HG03521 (cell line): Measurements from ENCODE around the gene MRPS23.

Source experiments
- ATAC-seq: cut with Tn5 transposase; IDR thresholded peaks from one replicate; pipeline ENCODE4 v1.9.1; 2021; ENCODE audit warnings: mild to moderate bottlenecking, moderate library complexity; ENCODE audit not compliant: unreplicated experiment

MRPS23 gene

GRCh38 chr17:57838857-57839570, 10.8 kb downstream of the MRPS23 start:
- no peak for ATAC-seq

DNA sequence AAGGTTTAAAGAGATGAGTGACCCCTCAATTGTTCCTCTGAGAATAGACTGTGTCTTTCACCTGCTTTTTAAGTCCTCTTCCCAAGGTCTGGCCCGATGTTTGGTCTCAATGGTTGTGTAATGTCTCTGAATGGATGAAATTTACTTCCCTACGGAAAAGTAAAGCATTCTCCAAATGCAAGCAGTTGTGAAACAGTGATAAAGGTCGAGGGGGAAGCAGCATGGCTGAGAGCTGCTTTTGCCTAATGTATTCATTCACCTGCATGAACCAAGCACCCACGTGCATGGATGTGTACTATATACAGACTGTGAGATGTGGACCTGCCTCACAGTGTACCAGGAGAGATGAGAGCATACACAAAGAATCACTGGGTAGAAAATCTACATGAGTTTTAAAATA, 11.4 kb downstream of the MRPS23 start:
- ATAC-seq, result no peak

DNA sequence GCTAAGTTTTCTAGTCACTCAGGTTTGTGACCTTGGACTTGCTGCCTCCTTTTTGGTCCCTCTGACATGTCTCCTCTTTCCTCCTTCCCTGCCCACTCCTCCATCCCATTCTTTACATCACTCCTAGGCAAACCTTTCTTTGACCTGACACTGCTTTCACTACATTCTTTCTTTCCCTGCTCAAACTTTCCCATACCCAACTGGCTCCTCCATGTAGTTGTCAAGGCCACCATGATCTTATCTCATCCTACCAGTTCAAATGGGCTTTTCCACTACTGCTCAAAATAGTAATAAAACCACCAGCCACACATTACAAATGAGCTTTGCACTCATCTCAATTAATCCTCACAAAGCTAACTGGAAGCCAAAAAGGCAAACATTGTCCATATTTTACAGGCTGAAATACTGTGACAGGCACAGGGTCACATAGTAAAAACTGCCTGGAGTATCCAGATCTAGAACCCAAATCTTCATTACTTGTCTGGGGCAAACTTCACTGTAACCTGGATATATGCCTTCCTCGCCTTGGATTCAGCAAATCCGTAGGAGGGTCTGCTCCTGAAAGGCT, 14.4 kb downstream of the MRPS23 start:
- no peak for ATAC-seq

DNA sequence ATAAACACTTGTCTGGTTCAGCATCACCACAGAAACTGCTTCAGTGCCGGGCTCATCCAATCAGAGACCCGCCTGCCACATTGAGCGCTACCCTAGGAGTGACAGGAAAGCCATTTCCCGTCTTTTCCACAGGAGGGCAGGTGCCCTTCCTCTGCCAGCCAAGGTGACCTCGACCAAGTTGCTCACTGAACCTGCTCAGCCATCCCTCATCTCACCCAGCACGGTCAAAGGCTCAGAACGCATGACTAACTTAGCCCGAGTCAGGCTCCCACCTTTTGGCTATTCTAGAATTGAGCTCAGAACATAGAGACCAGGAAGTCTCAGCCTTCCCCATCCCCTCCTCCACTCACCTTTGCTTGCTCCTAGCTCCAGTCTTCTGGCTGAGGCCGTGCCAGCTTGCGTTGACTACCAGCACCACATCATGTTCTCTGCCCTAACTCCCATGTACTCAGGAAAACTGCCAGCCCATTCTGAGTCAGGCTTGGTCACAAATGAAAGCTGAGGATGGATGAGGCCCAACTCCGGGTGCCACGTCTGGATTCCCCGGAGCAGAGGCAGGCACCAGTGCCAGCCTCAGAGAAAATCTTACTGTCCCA, 15.6 kb downstream of the MRPS23 start:
- no peak for ATAC-seq

DNA sequence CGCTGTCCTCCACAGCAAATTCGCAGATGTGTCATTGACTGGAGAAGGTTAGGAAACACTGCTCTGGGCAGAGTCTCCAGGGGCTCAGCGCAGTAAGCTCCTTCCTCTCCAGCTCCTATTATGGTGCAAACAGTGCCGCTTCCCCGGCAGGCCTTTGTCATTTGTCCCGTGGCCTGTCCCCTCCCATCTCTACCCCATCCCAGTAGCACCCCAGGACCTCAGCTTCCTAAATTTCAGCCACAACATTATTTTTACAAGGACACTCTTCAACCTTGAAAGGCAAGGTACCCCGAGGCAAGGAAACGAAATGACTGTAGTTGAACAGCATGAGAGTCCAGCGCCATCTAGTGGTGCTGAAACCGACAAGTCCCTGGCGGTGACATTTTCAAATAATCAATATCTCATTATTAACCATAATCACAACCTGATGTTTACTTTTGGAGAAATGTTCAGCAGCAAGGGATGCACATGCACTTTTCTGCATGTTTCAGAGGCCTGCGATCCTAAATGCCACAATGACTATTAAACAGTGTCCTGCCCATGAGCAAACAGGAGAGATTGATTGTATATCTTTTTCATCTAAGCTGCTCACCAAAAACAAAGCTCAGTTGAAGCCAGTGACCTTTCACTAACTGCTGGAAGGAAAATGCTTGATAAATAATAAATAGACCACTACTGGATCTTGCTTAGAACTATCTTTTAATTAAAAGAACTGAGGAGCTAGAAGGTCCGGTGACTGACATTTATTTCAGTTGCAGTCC, 16.5 kb downstream of the MRPS23 start:
- ATAC-seq, result no peak

DNA sequence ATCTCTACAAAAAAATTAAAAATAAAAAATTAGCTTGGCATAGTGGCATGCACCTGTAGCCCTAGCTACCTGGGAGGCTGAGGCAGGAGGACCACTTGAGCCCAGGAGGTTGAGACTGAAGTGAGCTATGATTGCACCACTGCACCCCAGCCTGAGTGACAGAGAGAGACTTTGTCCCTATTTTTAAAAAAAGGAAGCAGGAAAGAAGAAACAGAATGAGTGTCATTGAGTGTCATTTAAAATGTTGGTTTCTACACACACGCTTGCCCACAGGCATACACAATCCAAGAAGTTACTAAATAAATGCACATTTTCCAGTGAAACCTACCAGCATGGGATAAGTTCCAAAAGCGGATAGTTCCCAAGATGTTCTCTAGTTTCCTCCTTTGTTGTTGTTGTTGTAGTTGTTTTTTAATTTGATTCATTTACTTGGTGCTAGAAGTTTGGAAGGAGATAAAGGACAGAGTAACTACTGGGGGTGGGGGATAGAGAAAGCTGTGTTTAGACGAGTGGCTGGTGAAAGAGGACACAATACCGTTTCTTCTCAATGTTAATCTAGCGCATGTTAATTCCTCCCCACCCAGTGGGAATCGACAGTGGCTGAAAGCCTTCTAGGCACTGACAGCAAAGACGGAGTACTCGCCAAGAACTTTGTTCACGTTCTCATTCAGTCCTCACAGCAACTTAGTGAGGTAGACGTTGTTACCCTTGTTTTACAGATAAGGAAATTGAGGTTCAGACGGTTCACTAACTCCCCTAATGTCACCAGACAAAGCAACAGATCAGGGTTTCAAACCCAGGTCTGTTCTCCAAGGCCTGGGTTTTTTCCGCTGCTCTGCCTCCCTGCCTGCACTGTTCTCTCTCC, 17.3 kb downstream of the MRPS23 start:
- ATAC-seq, result no peak

DNA sequence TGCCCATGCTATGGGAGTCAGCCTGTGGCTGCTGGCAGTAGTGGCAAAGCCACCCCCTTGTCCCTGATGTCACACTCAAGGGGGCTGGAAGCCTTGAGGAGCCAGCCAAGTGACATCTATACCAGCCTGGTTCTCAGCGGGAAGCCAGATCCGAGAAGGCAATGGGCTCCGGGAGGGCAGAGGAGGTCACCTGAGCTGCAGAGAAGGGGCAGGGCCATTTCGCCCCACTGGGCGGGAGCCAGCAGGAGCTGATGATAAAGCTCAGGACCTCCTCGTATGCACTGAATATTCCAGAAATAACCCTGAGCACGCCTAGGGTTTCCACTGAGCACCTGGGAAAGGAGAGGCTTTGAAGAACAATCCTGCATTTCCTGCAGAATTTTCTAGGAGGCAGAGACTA, 19.0 kb downstream of the MRPS23 start:
- no peak for ATAC-seq

DNA sequence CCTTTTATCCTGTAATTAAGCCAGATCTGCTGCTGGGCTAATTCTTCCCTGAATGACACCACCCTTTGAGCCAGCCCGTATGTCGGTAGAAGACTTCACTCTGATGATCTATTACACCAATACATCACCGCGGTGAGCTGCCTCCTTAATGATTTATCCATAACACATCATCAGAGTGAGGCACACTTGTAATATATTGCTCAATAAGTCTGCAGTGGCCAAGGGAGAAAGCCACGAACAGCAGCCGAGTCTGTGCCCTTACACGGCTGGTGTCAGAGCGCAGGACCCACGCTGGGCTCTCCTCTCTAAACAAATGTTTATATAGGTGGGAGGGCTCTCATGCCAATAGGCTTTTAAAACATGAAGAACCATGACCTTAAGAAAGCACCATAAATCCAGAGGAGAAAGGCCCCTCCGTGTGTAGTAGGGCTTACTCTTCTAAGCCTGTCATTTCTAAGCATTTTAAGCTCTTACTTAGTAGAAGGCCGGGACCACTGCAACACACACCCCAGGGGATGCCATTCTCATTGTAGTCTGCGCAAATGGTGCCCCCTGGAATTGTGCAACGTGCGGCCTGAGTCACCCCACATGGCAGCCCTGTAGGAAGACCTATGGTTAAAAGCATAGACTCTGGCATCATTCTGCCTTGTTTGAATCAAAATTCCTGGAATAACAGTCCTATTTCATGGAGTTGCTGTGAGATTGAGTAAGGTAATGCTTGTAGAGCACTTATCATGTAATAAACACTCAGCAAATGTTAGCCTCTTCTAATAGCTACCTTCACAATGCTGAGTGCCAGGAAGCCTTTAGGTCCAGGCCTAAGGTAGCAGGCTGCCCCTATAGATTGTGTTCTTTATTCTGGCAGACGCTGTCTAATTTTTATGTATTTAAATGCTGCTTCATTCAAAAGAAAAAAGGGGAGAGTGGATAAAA, 26.1 kb downstream of the MRPS23 start:
- no peak for ATAC-seq

- no peak for ATAC-seq
Observed at GRCh38 chr17:57819867-57820266, 30.0 kb downstream of the MRPS23 start.

DNA sequence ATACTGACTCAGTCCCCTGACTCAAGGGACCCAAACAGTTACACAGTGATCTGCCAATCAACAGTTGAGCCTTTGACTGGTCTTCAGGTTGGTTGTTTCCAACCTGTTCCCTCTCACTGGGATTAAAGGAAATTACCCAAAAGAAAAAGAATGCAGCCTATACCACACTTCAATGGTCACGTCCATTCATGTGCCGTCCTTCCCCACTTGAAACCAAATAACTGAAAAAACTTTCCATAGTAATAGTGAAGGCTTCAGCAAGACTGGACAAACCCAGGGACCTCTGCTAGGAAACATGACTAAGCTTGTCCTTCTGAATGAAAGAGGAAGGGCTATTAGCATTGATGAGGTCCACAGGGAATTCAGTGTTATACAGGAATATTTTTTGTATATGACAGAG, 30.6 kb downstream of the MRPS23 start:
- ATAC-seq, result no peak

DNA sequence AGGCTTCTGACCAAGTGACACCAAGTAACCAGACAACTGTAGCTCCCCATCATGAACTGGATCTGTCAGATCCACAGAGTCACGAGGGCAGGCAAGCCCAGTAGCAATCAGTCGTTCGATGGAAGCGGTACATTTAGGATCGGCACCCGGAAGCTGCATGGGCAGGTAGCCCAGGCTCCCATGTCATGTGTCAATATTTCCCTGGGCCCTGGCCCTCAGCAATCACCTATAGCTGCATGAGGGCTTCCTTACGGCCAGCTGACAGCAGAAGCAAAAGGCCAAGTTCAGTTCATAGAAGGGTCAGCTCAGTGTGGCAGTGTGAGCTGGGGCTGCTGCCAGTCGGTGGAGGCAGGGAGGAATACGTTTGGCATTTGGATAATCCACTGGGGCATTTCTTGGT, 31.8 kb downstream of the MRPS23 start:
- ATAC-seq, result no peak

GRCh38 chr17:57817299-57817698, 32.5 kb downstream of the MRPS23 start:
- no peak for ATAC-seq

DNA sequence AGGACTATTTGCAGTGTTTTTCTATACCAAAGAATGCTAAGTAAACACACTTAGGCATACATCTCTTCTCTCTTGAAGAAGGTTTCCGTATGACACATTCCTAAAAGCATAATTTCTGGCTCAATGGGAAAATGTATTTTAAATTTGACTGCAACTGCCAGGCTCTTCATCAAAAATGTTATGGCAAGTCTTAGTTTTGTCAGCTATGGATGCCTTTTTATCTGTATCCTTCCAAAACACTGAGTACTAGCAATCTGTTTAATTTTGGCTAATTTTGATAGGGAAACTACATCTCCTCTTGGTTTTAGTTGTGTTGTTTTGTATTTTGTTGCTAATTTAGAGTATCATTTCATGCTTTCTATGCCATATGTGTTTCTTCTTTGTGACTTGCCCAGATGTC, 35.4 kb downstream of the MRPS23 start:
- ATAC-seq, result no peak

DNA sequence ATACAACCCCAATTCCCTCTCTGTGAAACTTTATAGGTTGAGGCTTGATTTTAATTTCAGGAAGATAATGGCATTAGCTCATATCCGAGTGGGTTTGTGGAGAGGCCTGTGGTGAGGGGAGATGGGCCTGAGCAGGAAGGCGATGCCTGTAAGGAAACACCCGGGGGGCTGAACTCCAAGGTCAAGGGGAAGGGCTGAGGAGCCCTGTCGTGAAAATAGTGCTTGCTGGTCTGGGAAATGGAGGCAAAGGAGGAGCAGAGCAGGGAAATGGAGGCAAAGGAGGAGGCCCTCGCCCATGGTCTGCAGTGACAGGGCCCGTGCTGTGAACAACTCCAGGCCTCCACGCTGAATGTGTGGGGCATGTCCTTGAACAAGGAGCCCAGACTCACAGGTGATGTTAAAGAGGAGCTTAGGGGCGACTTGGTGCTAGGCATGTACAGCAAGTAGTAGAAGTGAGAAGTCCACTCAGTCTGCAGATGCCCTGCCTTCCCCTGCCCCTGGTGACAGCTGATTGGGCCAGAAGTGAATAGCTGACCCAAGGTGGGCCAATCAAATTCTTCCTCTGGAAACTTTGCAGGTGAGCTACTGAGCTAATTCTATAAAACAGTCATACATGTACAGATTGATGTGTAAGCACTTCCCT, 38.1 kb downstream of the MRPS23 start:
- ATAC-seq, result no peak

- no peak for ATAC-seq
Observed at GRCh38 chr17:57810721-57811637, 38.9 kb downstream of the MRPS23 start.

DNA sequence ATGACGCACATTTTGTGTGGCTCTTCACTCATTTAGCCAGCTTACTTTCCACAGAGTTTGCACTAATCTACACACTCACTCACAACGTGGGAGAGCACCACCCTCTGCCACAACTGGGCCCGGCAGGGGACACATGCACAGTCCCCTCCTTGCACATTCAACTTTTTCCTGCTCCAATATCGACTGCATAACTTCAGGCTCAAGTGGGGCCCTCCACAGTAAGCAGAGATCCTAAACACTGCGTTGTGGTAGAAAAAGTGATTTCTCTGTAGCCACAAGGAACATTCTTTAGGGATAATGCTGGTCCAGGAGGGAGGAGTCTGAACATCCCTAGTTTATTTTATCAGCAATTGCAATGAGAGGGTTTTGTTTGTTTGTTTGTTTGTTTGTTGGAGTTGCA, 40.0 kb downstream of the MRPS23 start:
- no peak for ATAC-seq

GRCh38 chr17:57808882-57809281, 41.0 kb downstream of the MRPS23 start:
- no peak for ATAC-seq

DNA sequence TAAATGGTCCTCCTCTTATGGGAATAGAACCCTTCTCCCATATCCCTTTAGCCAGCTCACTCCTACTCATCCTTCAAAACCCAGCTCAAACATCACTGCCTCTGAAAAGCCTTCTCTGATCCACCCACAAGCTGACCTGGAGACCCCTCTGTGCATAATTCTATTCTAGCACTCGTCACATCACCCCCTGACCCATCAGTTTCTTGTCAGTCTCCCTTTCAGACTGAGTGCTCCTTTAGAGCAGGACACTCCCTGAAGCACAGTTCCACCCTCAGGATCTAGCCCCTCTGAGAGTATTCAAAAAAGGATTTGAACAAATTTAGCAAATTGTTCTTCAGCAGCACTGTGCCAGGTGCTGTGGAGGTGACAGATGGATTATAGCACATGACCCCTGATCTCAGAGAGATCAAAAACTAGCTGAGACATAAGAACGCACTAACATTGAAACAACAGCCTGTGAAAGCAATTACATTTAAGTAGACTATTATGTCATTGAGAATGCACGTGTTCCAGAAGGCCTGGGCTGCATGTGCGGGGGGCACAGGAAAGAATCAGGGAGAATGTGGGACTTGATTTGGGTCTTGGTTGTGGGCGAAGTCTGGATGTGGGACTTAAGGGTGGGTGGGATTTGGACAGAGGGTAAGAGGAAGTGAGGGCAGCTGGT, 43.5 kb downstream of the MRPS23 start:
- ATAC-seq, result no peak
